HT1080 (cell line): ENCODE results near the gene SH3BP2. TPM values are rescaled to one million over a fixed set of nuclear protein-coding genes. Genes with fewer than 3 reads are reported as not detected.

Source experiments
- DNase-seq: peaks from one replicate; pipeline ENCODE4 v3.0.0-alpha.2; 2015; ENCODE audit warnings: low read depth
- total RNA-seq: library from RNA; depleted of rRNA; stranded (reverse); fragments of >200 nt; shearing (Covaris generic); gene quantifications from 2 replicates; pipeline ENCODE4 v1.2.3, GENCODE V29; 2014

SH3BP2 gene
- total RNA-seq, 1 experiment from 2014 or later: 35.1 TPM

DNA sequence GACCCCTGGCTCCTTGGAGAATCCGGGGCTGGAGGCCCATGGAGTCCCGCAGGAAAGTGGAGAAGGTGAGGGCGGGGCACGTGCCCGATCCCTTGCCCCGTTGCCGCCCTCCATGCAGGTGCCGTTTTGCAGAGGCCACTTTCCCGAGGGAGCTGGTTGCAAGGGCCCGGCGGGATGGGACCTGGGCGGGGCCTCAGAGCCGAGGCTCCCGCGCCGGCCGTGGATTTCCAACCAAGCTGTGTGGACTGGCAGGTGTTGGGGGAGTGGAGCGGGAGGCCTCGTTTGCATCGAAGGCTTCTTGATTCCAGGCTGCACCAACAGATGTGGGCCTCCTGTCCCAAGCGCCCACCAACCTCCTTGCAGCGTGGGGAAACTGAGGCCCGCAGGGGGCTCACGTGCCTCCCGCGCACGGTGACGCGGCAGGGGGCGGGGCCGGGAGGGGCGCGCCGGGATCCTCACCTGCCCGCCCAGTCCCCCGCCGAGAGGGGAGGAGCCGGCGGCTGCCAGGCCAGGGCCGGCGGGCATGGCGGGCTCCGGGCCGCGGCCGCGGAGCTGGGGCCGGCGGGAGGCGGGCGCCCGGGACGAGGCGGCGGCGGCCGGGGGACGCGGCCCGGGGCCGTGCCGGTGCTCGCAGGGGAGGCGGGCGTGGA, 24.9 kb downstream of the SH3BP2 start:
- no peak for DNase-seq

- no peak for DNase-seq
Observed at GRCh38 chr4:2818351-2818939, 25.6 kb downstream of the SH3BP2 start.

DNA sequence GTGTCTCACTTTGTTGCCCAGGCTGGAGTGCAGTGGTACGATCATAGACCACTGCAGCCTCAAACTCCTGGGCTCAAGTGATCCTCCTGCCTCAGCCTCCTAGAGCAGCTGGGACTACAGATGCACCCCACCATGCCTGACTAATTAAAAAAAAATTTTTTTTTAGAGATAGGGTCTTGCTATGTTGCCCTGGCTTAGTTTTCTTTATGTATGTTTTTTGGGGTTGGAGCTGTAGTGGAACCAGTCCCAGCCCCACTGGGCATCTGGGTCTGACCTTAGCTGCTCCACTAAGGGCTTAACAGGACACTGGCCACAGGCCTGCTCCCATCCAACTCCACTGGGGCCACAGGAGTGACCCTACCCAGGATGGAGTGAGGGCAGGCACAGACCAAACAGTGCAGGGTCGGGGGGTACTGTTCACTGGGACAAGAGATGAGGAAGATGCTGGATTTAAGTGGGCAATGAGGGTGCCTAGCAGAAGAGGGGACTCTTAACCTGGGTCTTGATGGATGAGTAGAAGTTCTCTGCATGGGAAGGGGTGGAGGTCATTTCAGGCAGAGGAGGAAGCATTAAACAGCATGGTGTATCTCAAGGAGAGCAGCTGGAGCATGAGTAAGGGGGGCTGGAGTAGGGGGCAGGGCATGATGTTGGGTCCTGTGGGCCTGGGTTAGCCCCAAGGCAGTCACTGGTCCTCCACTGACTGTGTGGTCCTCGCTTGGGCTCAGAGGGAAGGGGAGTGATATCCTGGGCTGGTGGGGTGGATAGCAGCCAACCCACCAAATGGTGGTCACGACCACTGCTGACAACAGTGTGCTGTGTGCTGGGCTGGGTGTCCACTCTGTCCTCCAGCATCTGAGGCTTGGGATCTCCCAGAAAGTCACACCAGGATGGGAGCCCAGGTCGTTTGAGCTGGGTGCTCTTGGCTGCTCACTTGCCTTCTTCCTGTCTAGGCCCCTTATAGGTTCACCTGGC, 26.6 kb downstream of the SH3BP2 start:
- DNase-seq: no peak

- no peak for DNase-seq
Observed at GRCh38 chr4:2820216-2820982, 27.5 kb downstream of the SH3BP2 start.

- DNase-seq: no peak
Observed at GRCh38 chr4:2822461-2823300, 29.8 kb downstream of the SH3BP2 start.

- no peak for DNase-seq
Observed at GRCh38 chr4:2823301-2823670, 30.4 kb downstream of the SH3BP2 start.

- no peak for DNase-seq
Observed at GRCh38 chr4:2823671-2824328, 30.9 kb downstream of the SH3BP2 start.

- DNase-seq: no peak
Observed at GRCh38 chr4:2824329-2824835, 31.5 kb downstream of the SH3BP2 start.

GRCh38 chr4:2824836-2825381, 32.0 kb downstream of the SH3BP2 start:
- no peak for DNase-seq

- no peak for DNase-seq
Observed at GRCh38 chr4:2825740-2826139, 32.9 kb downstream of the SH3BP2 start.

GRCh38 chr4:2827071-2827873, 34.4 kb downstream of the SH3BP2 start:
- no peak for DNase-seq

- no peak for DNase-seq
Observed at GRCh38 chr4:2827874-2828751, 35.2 kb downstream of the SH3BP2 start.

DNA sequence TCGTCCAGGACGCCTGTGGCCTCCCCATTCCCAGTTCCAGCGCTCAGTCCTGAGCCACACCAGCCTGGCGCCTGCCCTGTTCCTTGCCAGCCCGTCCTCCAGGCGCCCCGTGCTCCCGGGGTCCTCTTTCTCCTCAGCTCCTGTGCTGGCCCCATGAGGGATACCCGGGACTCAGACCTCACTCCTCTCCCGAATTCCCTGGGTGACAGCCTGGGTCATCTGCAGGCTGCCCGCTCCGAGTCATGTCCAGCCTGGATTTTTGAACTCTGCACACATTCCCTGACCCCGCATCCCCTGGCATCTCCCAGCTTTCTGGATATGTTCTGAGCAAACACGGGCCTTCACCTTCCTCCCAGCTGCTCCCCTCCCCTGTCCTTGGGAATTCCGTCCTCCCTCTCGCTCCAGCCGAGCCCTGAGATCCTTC, 35.9 kb downstream of the SH3BP2 start:
- no peak for DNase-seq

DNA sequence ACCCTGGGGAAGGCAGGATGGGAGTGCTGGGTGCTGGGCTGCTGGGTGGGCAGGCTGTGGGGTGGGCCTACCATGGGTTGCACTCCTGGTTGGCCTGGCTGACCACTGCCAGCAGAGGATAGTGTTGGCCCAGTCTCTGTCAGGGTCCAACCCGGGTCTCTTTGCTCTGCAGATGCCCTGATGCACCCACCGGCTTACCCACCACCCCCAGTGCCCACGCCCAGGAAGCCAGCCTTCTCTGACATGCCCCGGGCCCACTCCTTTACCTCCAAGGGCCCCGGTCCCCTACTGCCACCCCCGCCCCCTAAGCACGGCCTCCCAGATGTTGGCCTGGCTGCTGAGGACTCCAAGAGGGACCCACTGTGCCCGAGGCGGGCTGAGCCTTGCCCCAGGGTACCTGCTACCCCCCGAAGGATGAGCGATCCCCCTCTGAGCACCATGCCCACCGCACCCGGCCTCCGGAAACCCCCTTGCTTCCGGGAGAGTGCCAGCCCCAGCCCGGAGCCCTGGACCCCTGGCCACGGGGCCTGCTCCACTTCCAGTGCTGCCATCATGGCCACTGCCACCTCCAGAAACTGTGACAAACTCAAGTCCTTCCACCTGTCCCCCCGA, 36.5 kb downstream of the SH3BP2 start:
- DNase-seq: no peak

DNA sequence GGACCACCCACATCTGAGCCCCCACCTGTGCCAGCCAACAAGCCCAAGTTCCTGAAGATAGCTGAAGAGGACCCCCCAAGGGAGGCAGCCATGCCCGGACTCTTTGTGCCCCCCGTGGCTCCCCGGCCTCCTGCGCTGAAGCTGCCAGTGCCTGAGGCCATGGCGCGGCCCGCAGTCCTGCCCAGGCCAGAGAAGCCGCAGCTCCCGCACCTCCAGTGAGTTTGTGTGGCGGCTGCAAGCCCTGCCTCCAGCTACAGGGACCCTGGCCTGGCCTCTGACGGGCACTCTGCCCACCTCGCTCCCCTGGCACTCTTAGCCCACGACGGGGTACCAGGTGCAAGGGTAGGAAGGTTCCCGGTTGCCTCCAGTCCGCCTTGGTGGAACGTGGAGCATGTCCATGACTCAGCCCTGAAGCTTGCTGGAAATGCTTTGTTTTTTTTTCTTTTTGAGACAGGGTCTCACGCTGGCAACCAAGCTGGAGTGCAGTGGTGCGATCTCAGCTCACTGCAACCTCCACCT, 37.1 kb downstream of the SH3BP2 start:
- no peak for DNase-seq

DNA sequence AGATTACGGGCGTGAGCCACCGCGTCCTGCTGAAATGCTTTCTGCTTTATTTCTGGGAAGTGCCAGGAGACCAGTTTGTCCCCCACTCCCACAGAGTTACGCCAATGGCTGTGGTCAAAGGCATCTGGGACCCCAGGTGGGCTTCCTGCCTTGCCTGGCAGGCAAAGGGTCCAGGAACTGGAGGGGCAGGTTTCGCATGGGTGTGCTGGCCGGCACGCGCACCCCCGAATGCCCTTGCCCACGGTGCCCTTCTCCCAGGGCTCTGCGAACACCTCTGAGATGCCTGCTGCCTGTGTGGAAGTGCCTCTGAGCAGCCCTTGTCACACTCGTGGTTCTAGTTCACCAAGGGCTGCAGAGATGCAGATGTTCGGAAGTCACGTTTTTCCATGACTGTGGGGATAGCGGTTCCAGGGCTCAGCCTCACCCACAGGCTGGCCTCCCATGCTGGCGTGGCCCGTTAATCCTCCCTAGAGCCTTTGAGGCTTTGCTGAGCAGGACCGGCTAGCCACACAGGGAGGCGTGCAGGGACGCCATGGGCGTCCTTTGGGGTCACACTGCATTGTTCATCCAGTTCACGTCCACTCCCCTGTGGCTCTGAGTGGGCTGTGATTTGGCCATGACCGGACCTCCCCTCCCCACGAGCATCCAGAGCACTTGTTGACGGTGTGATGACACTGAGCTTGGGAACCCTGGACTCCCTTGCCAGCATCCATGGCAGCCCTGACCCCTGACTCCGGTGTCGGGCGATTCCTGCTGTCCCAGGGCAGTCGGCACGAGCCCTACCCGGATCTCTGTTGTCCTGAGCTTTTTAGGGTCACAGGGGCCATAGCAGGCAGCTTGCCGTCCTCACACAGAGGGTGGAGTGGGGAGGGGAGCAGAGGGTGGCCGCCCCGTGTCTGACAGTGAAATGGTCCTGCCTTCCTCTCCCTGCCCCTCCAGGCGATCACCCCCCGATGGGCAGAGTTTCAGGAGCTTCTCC, 38.0 kb downstream of the SH3BP2 start:
- DNase-seq: no peak
